Liver (tissue), 9 donors: ENCODE measurements around the gene KCTD5. TPM values are rescaled to one million over a fixed set of nuclear protein-coding genes. Genes with fewer than 3 reads are reported as not detected.

Experiments
- DNase-seq: peaks from one replicate; pipeline ENCODE4 v3.0.0-alpha.2; 2017; ENCODE audit warnings: low spot score
- H3K27ac ChIP-seq, 2 donors: one replicate each; pipeline ENCODE4 v1.7.0; 2013; ENCODE audit warnings: inconsistent platforms in 2 of 2, low read length in 2 of 2, control low read depth in 1 of 2, low read depth in 1 of 2, mild to moderate bottlenecking in 1 of 2
- H3K27me3 ChIP-seq, 4 donors: one replicate each; pipeline versions ENCODE4 v1.6.1 to v1.7.0; 2013; ENCODE audit warnings: low read length in 3 of 4, inconsistent platforms in 1 of 4, mild to moderate bottlenecking in 1 of 4, moderate library complexity in 1 of 4; ENCODE audit not compliant: control insufficient read depth in 4 of 4, insufficient read depth in 4 of 4
- H3K36me3 ChIP-seq, 4 donors: one replicate each; pipeline versions ENCODE4 v1.6.1 to v1.7.0; 2013; ENCODE audit warnings: low read length in 3 of 4, mild to moderate bottlenecking in 3 of 4, low read depth in 1 of 4, moderate library complexity in 1 of 4; ENCODE audit not compliant: control insufficient read depth in 4 of 4, insufficient read depth in 3 of 4
- H3K4me1 ChIP-seq, 4 donors: one replicate each; pipeline versions ENCODE4 v1.6.1 to v1.7.0; 2013; ENCODE audit warnings: low read length in 3 of 4, mild to moderate bottlenecking in 3 of 4, moderate library complexity in 1 of 4; ENCODE audit not compliant: control insufficient read depth in 4 of 4, insufficient read depth in 4 of 4
- H3K4me3 ChIP-seq, 3 donors: one replicate each; pipeline versions ENCODE4 v1.6.1 to v1.7.0; 2013; ENCODE audit warnings: low read length in 3 of 3, control low read depth in 1 of 3, low read depth in 1 of 3, mild to moderate bottlenecking in 1 of 3
- H3K9ac ChIP-seq, 2 donors: one replicate each; pipeline ENCODE4 v1.7.0; 2013; ENCODE audit warnings: low read length in 2 of 2, mild to moderate bottlenecking in 2 of 2, moderate library complexity in 2 of 2, control low read depth in 1 of 2, low read depth in 1 of 2
- H3K9me3 ChIP-seq, 4 donors: one replicate each; pipeline versions ENCODE4 v1.6.1 to v1.7.0; 2013; ENCODE audit warnings: low read length in 3 of 4; ENCODE audit not compliant: control insufficient read depth in 4 of 4
- EGR1 ChIP-seq, 2 donors: IDR thresholded peaks; 2 replicates each; pipeline ENCODE4 v1.6.1; 2016 to 2018; ENCODE audit warnings: antibody characterized with exemption in 2 of 2, low read depth in 2 of 2
- FOXA1 ChIP-seq: IDR thresholded peaks from 2 replicates; pipeline ENCODE4 v1.6.1; 2016; ENCODE audit warnings: antibody characterized with exemption
- FOXA2 ChIP-seq: IDR thresholded peaks from 2 replicates; pipeline ENCODE4 v1.6.1; 2016; ENCODE audit warnings: antibody characterized with exemption
- GABPA ChIP-seq, 2 donors: IDR thresholded peaks in 1 of 2; conservative IDR thresholded peaks in 1 of 2; 2 replicates each; pipeline ENCODE4 v1.6.1; 2016; ENCODE audit warnings: antibody characterized with exemption in 2 of 2, mild to moderate bottlenecking in 1 of 2, moderate library complexity in 1 of 2
- HNF4A ChIP-seq, 2 donors: conservative IDR thresholded peaks; 2 replicates each; pipeline ENCODE4 v1.6.1; 2016; ENCODE audit warnings: antibody characterized with exemption in 2 of 2, mild to moderate bottlenecking in 2 of 2
- HNF4G ChIP-seq: IDR thresholded peaks from 2 replicates; pipeline ENCODE4 v1.6.1; 2016; ENCODE audit warnings: antibody characterized with exemption
- JUND ChIP-seq, 2 donors: IDR thresholded peaks; 2 replicates each; pipeline ENCODE4 v1.6.1; 2016; ENCODE audit warnings: antibody characterized with exemption in 2 of 2
- MAX ChIP-seq: IDR thresholded peaks from 2 replicates; pipeline ENCODE4 v1.6.1; 2016; ENCODE audit warnings: antibody characterized with exemption
- RAD21 ChIP-seq, 2 donors: IDR thresholded peaks; 2 replicates each; pipeline ENCODE4 v1.6.1; 2016; ENCODE audit warnings: antibody characterized with exemption in 2 of 2, mild to moderate bottlenecking in 2 of 2
- RXRA ChIP-seq, 2 donors: IDR thresholded peaks; 2 replicates each; pipeline ENCODE4 v1.6.1; 2017 to 2018; ENCODE audit warnings: antibody characterized with exemption in 2 of 2, mild to moderate bottlenecking in 1 of 2
- SP1 ChIP-seq: IDR thresholded peaks from 2 replicates; pipeline ENCODE4 v1.6.1; 2018; ENCODE audit warnings: antibody characterized with exemption, mild to moderate bottlenecking
- TAF1 ChIP-seq: conservative IDR thresholded peaks from 2 replicates; pipeline ENCODE4 v1.6.1; 2016; ENCODE audit warnings: antibody characterized with exemption, mild to moderate bottlenecking
- YY1 ChIP-seq: IDR thresholded peaks from 2 replicates; pipeline ENCODE4 v1.6.1; 2016; ENCODE audit warnings: antibody characterized with exemption, mild to moderate bottlenecking
- WGBS: extraction: QIAGEN DNeasy Blood & Tissue Kit; methylation state at CpG from one replicate; pipeline ENCODE4 v1.1.7; 2013; 5-methylcytosine and 5-hydroxymethylcytosine counted together
- polyA plus RNA-seq, 2 donors: library from polyadenylated mRNA; stranded (reverse) in 1 of 2; unstranded in 1 of 2; fragments of 200-250 nt in 1 of 2; fragments of >200 nt in 1 of 2; fragmentation: Nextera tagmentation in 1 of 2; extraction: Ambion mirVana in 1 of 2; gene quantifications; one replicate each; pipeline versions ENCODE4 v1.2.1 to v1.2.3, GENCODE V29; 2013 to 2015
- total RNA-seq, 2 donors: library from RNA; depleted of rRNA; stranded (reverse); fragments of >200 nt; gene quantifications; one replicate each; pipeline ENCODE4 v1.2.3, GENCODE V29; 2014
- TF ChIP-seq, protein P1 (sequence below): fragments of 150-350 bp; IDR thresholded peaks from 2 replicates; pipeline ENCODE4 v1.5.1; 2017; ENCODE audit warnings: improper control_type of control experiment, low read depth, low read length; ENCODE audit not compliant: missing input control
- TF ChIP-seq, protein P2 (sequence below): IDR thresholded peaks from 2 replicates; pipeline ENCODE4 v1.6.1; 2016; ENCODE audit warnings: antibody characterized with exemption, mild to moderate bottlenecking
- donor health status: healthy.
- donor health status: healthy.
- donor health status: healthy.
- donor health status: healthy.
- donor health status: healthy.

The KCTD5 gene
- total and polyA plus RNA-seq, 4 donors = 8.3 to 14.2 (median 11.5) TPM

DNA sequence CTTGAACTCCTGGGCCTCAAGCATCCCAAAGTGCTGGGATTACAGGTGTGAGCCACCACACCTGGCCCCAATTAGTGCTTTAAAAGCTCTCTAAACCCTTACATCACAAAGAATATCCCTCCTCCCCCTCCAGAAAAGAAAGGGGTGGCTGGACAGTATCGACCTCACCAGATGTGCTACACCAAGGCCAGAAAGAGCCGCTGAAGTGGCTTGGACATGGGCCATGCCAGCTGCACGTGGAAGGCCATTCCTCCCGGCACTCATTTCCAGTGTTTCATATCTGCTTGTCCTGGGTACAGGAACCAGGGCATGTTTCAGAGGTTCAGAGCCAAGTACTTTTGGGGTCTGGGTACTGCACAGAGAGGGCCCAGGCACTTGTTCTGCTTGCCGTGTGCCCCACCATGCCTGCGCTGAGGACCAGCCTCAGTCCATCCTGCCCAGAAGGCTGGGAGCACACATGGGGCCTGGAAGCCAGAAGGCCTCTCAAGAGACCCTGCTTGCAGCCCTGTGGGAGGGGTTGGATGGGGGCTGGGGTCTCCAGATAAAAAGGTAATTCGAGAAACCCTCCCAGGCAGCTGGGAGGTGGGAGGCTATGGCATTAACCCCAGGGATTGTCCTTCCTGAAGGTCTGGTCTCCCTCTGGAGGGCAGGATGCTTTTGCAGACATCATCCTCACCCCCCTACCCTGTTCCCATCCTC is 66.6 kb downstream of the KCTD5 start (continued):
- TF ChIP-seq MAX = no peak

DNA sequence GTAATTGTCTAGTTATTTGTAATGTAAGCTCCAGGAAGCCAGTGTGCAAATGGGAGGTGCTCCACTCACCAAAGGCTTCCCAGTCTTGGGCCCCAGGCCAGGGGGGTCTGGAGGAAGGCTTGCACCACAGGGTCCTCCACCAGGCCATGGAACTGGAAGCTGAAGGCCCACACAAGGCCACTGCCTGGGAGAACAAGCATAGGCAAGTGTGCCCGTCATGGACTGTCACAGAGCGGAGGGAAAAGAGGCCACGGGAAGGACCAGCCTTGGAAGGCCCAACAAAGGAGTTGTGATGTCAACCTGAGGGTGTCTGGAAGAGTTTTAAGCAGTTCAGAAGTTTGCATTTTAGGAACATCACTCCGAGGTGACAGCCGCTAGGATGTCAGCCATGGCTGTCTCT is 67.2 kb downstream of the KCTD5 start:
- H3K27ac ChIP-seq = no peak overlapping the region
- H3K9ac ChIP-seq = no peak overlapping the region
- DNase-seq = no peak
- no peak overlapping the region for H3K4me3 ChIP-seq
- no peaks in the 10 kb centered on the region for H3K36me3 ChIP-seq
- H3K4me1 ChIP-seq = peaks cover 6 to 19% (median 7%) of the 10 kb centered on the region in 4 donors
- H3K9me3 ChIP-seq = no peaks in the 10 kb centered on the region
- 96% methylated on average over 5 of the region's 5 CpGs for WGBS
- H3K27me3 ChIP-seq = no peaks in the 10 kb centered on the region
- TF ChIP-seq MAX = no peak
- TF ChIP-seq EGR1 (IDR thresholded peaks at IDR 0.05; ENCODE audit: low read depth in 2 of 2) = no peak
- no peak for TF ChIP-seq FOXA1
- no peak for TF ChIP-seq JUND (IDR thresholded peaks at IDR 0.05)
- TF ChIP-seq, protein P1, sequence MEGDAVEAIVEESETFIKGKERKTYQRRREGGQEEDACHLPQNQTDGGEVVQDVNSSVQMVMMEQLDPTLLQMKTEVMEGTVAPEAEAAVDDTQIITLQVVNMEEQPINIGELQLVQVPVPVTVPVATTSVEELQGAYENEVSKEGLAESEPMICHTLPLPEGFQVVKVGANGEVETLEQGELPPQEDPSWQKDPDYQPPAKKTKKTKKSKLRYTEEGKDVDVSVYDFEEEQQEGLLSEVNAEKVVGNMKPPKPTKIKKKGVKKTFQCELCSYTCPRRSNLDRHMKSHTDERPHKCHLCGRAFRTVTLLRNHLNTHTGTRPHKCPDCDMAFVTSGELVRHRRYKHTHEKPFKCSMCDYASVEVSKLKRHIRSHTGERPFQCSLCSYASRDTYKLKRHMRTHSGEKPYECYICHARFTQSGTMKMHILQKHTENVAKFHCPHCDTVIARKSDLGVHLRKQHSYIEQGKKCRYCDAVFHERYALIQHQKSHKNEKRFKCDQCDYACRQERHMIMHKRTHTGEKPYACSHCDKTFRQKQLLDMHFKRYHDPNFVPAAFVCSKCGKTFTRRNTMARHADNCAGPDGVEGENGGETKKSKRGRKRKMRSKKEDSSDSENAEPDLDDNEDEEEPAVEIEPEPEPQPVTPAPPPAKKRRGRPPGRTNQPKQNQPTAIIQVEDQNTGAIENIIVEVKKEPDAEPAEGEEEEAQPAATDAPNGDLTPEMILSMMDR = no peak
- no peak for TF ChIP-seq SP1
- TF ChIP-seq GABPA (IDR thresholded peaks at IDR 0.05 in 1 of 2, conservative IDR thresholded peaks at IDR 0.05 in 1 of 2) = no peak
- no peak for TF ChIP-seq FOXA2
- TF ChIP-seq RXRA (IDR thresholded peaks at IDR 0.05) = no peak
- no peak for TF ChIP-seq HNF4G
- TF ChIP-seq, protein P2, sequence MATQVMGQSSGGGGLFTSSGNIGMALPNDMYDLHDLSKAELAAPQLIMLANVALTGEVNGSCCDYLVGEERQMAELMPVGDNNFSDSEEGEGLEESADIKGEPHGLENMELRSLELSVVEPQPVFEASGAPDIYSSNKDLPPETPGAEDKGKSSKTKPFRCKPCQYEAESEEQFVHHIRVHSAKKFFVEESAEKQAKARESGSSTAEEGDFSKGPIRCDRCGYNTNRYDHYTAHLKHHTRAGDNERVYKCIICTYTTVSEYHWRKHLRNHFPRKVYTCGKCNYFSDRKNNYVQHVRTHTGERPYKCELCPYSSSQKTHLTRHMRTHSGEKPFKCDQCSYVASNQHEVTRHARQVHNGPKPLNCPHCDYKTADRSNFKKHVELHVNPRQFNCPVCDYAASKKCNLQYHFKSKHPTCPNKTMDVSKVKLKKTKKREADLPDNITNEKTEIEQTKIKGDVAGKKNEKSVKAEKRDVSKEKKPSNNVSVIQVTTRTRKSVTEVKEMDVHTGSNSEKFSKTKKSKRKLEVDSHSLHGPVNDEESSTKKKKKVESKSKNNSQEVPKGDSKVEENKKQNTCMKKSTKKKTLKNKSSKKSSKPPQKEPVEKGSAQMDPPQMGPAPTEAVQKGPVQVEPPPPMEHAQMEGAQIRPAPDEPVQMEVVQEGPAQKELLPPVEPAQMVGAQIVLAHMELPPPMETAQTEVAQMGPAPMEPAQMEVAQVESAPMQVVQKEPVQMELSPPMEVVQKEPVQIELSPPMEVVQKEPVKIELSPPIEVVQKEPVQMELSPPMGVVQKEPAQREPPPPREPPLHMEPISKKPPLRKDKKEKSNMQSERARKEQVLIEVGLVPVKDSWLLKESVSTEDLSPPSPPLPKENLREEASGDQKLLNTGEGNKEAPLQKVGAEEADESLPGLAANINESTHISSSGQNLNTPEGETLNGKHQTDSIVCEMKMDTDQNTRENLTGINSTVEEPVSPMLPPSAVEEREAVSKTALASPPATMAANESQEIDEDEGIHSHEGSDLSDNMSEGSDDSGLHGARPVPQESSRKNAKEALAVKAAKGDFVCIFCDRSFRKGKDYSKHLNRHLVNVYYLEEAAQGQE = no peak
- TF ChIP-seq TAF1 = no peak
- TF ChIP-seq HNF4A (conservative IDR thresholded peaks at IDR 0.05) = no peak
- TF ChIP-seq RAD21 (IDR thresholded peaks at IDR 0.05) = no peak

GRCh38 chr16:2749936-2750335 is 67.6 kb downstream of the KCTD5 start:
- DNase-seq = no peak
- peaks cover 8 to 23% (median 11%) of the 10 kb centered on the region in 4 donors for H3K4me1 ChIP-seq
- H3K27ac ChIP-seq = no peak overlapping the region
- TF ChIP-seq YY1 (no peak), EGR1 (IDR thresholded peaks at IDR 0.05; ENCODE audit: low read depth in 2 of 2) (no peak), TAF1 (no peak)
- no peaks in the 10 kb centered on the region for H3K27me3 ChIP-seq
- WGBS = 96% methylated on average over 6 of the region's 6 CpGs
- H3K36me3 ChIP-seq = no peaks in the 10 kb centered on the region
- H3K4me3 ChIP-seq = no peak overlapping the region
- H3K9me3 ChIP-seq = no peaks in the 10 kb centered on the region
- H3K9ac ChIP-seq = no peak overlapping the region
